Measurements from ENCODE around the gene REG3A. TPM values are rescaled to one million over a fixed set of nuclear protein-coding genes. Genes with fewer than 3 reads are reported as not detected.

The REG3A gene
- not detected for total RNA-seq

DNA sequence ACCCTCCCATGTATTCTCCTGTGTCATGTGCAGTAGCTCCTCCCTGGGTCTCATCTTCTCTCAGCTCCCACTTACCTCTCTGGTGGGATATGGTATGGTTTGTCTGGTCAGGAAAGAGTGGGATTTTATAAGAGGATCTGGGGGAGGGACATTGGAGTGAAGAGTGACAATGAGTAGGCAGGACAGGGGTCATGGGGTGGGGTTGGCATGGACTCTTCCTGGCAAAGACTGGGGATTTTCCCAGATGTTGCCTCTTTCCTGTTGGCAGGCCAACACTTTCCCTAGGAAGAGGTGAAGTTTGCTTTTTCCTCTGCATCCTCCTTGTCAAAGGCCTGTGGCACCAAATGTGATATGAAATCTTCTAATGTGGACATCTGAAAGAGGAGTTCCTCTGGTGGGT, at the start of gene REG3A:
Gene REG3A (minus strand): TSS at position 101 of the 400 bp plus-strand sequence. CDS start 348 bp downstream, outside the sequence.
- Mint-ChIP-seq H3K27ac (no peak within 1 kb of the TSS), H3K36me3 (peaks cover 0 to 9% of the 10 kb centered on the region in 2 donors), H3K9me3 (peaks cover 18 to 39% of the 10 kb centered on the region in 2 donors)
- ATAC-seq = no peak
- no peak for DNase-seq (ENCODE audit: low spot score in 2 of 2)

DNA sequence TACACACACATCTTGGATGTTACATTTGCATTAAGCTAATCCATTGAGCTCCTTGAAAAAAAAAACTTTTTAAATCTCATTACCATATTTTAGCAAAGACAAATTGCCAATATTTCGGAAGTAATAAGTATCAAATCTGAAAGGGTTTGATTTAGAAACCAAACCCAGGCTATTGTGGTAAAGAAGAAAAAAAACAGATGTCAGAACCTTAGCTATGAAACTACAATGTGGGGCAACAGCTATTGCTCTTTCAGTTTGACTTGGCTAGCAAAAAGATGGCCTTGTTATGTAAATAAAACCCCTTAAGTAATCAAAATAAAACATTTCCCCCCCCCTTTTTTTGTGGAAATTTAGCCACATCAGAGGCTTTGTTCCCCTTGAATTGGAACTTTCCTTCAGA, 41.2 kb upstream of the REG3A start:
- no peaks in the 10 kb centered on the region for H3K36me3 Mint-ChIP-seq
- no peak for DNase-seq (ENCODE audit: low spot score in 2 of 2)
- peaks cover 18 to 20% of the 10 kb centered on the region in 2 donors for H3K9me3 Mint-ChIP-seq
- no peak for ATAC-seq
- H3K27ac Mint-ChIP-seq = no peak overlapping the region

DNA sequence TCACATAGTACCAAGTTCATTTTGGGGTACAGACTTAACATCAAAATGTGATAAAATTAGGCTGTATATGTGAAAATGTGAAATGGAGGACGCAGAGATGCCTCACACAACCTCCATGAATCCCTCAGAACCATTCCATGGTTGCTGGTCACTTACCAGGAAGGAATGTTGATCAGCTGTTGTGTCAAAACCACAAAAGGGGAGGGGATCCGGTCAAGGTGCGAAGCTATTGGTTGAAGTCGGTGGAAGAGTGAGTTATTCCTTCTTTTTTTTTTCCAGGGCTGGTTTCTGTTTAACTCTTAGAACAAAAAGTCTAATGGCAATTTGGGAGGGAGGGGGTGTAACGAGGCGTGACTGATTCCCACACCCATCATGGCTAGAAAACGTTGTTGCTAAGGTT, 32.3 kb upstream of the REG3A start:
- no peak overlapping the region for H3K27ac Mint-ChIP-seq
- peaks cover 13 to 20% of the 10 kb centered on the region in 2 donors for H3K9me3 Mint-ChIP-seq
- peaks cover 0 to 10% of the 10 kb centered on the region in 2 donors for H3K36me3 Mint-ChIP-seq
- ATAC-seq (no peak), DNase-seq (ENCODE audit: low spot score in 2 of 2) (no peak)

DNA sequence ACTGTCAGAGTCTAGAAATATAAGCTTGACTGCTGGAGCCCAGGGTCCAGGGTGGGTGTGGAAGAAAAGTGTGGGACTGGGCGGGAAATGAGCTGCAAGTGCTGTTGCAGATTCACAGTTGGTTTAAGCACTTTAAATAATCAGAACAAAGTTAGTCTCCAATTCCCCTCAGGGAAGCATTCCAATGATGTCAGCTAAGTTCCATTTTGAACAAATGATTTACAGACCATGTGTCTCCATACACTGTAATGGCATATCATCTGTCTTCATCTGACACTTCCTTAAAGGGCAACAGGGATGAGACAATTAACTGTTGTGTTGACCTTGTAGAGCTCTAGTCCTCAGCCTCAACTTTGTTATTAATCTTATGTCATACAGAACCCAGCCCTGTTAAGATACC, 31.5 kb upstream of the REG3A start:
- no peak for ATAC-seq
- Mint-ChIP-seq H3K27ac (no peak overlapping the region), H3K9me3 (peaks cover 9 to 20% of the 10 kb centered on the region in 2 donors), H3K36me3 (peaks cover 0 to 10% of the 10 kb centered on the region in 2 donors)
- no peak for DNase-seq (ENCODE audit: low spot score in 2 of 2)

DNA sequence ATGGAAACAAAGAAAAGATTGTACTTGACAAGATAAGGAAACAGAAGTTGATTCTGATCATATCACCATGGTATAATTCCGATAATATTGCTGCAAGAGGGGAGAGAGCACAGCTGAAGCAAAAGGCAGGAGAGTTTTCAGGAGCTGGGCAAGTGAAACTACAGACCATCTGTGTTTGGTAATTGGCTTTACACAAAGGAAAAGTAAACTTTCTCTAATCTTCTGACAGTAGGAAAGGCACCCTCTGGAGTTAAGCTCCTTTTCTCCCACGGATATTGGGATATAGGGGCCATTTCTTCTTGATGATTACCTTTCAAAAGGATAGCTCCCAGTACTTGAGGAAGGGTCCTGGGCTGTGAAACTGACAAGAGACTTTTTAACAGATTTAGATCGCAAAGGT, 29.9 kb upstream of the REG3A start:
- ATAC-seq (no peak), DNase-seq (ENCODE audit: low spot score in 2 of 2) (no peak)
- Mint-ChIP-seq H3K36me3 (peaks cover 0 to 10% of the 10 kb centered on the region in 2 donors), H3K27ac (no peak overlapping the region), H3K9me3 (peaks cover 12 to 24% of the 10 kb centered on the region in 2 donors)

DNA sequence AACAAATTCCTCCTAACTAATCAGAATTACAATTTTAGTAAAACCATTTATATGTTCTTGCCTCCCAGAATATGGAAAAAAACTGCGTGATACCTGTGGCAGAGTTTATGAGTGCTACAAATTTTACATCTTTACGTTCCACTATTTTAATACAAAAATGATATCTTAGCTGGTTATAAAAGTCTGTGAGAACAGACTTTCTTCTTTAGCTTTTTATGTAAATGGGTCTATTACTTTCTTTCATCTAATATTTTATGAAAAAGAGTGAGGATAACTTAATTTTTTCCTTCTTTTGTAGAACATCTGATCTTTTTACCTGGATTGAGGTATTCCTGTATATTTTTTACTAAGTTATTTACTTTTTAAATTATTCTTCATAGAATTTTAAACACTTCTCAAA, 22.1 kb upstream of the REG3A start:
- ATAC-seq (no peak), DNase-seq (ENCODE audit: low spot score in 2 of 2) (no peak)
- H3K9me3 Mint-ChIP-seq = peaks cover 22 to 24% of the 10 kb centered on the region in 2 donors
- no peak overlapping the region for H3K27ac Mint-ChIP-seq
- peaks cover 0 to 7% of the 10 kb centered on the region in 2 donors for H3K36me3 Mint-ChIP-seq

DNA sequence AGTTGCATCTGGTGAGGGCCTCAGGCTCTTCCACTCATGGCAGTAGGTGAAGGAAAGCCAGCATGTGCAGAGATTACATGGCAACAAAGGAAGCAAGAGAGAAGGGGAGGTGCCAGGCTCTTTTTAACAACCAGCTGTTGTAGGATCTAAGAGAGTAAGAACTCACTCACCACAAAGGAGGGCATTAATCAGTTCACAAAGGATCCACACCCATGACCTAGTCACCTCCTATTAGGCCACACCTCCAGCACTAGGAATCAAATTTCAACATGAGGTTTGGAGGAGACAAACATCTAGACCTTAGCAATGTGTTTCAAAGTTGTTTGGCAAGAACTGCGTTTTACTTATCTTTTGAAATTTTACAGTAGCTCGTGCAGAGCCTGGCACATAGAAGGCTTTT, 20.5 kb upstream of the REG3A start:
- Mint-ChIP-seq H3K27ac (no peak overlapping the region), H3K9me3 (peaks cover 24 to 25% of the 10 kb centered on the region in 2 donors), H3K36me3 (peaks cover 0 to 7% of the 10 kb centered on the region in 2 donors)
- ATAC-seq (no peak), DNase-seq (ENCODE audit: low spot score in 2 of 2) (no peak)

DNA sequence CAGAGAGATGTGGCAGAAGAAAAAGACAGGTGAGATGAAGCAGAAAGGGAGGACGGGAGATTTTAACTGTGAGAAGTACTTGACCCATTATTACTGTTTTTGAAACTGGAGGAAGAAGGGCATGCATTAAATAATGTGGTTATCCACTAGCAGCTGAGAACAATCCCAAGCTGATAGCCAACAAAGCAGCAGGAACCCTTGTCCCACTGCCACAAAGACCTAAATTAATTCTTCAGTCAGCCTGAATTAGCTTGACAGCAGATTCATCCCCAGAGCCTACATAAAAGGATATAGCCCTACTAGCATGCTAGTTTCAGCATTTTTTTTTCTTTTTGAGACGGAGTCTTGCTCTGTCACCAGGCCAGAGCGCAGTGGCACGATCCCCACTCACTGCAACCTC, 19.5 kb upstream of the REG3A start:
- no peak overlapping the region for H3K27ac Mint-ChIP-seq
- peaks cover 15 to 18% of the 10 kb centered on the region in 2 donors for H3K9me3 Mint-ChIP-seq
- DNase-seq (ENCODE audit: low spot score in 2 of 2) (no peak), ATAC-seq (no peak)
- H3K36me3 Mint-ChIP-seq = peaks cover 0 to 7% of the 10 kb centered on the region in 2 donors

DNA sequence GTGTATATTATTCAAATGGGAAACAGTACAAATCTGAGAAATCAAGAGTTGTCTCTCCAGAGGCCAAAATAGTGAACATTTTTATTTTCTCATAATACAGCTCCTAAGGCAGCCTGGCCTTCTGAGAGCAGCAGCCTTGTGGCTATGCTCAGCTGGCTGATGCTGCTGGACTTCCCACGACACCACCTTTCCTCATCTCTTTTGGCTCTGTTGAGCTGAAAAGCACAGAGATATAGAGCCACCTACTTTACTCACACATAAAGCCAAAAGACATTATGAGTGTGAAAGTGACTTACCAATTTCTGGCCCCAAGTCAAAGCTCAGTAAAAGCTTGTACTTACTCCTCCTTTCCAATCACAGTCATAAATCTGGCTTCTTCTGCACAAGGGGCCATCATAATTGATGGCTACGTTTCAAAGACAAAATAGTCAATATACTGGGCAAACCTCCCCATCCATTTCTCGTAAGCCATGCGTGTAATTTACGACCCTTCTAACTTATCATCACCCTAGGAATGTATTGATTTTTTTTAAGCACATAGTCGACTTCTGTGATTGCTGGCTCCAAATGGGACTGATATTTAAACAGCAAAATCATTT, 18.6 kb upstream of the REG3A start:
- peaks cover 15 to 24% of the 10 kb centered on the region in 2 donors for H3K9me3 Mint-ChIP-seq
- peaks cover 0 to 7% of the 10 kb centered on the region in 2 donors for H3K36me3 Mint-ChIP-seq
- ATAC-seq (no peak), DNase-seq (ENCODE audit: low spot score in 2 of 2) (no peak)
- no peak overlapping the region for H3K27ac Mint-ChIP-seq

DNA sequence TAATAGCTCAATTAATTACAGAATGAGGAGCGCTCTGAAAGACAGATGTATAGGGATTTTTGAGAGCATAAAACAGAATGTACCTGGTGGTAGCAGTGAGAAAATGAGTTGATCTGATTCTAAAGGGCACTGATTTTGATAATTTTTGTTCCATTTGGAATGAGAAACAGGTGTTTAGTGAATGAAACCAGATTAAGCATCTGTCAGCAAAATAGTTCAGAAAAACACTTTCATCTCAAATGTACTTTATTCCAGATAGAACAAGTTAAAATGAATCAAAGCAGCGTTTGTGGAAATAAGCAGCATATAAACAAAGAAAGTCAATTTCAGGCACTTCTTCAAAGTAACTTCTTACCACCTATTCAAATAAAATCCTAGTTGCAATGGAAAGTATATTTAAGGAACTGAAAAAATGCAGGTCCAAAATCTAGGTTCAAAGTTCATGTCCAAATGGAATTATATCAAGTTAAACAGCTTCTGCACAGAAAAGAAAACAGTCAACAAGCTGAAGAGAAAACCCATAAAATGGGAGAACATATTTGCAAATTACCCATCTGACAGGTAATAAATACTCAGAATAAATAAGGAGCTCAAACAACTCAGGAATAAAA, 11.9 kb upstream of the REG3A start:
- no peak overlapping the region for H3K27ac Mint-ChIP-seq
- no peak for DNase-seq (ENCODE audit: low spot score in 2 of 2)
- H3K9me3 Mint-ChIP-seq = peaks cover 18 to 25% of the 10 kb centered on the region in 2 donors
- peaks cover 0 to 5% of the 10 kb centered on the region in 2 donors for H3K36me3 Mint-ChIP-seq
- ATAC-seq = no peak

DNA sequence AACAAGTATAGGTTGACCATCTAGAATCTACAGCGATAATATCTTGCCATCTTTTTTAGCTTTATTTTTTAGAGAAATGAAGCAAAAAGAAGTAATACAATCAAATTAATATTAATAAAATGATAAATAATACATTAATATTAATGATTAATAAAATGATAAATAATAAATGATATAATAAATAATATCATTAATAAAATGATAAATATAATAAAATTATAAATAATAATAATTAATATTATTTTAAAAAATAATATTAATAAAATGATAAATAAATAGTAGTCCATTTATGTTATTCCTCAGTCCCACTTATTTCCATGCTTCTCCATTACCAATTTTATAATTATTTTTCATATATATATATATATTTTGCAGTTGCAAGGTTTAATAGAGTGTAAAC, 3.2 kb upstream of the REG3A start:
- no peaks in the 10 kb centered on the region for H3K36me3 Mint-ChIP-seq
- H3K27ac Mint-ChIP-seq = no peak overlapping the region
- ATAC-seq (no peak), DNase-seq (ENCODE audit: low spot score in 2 of 2) (no peak)
- peaks cover 20 to 28% of the 10 kb centered on the region in 2 donors for H3K9me3 Mint-ChIP-seq

DNA sequence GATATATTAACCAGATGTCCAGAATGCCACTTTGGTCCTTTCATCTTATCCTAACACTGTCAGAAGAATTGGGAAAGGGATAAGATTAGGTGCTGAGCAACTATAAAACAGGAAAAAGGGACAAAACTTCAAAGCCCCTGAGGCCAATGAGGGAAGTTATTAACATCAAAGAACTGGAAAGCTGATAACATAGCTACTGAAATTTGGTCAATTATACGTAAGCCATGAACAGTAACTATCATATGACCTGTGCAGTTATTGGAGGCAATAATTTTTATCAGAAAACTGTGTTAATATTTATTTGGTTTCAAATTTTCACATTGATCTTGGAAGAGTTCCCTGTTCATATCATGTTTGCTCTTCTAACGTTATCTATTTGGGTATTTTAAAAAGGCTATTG, 2.6 kb upstream of the REG3A start:
- H3K27ac Mint-ChIP-seq = no peak overlapping the region
- no peak for ATAC-seq

DNA sequence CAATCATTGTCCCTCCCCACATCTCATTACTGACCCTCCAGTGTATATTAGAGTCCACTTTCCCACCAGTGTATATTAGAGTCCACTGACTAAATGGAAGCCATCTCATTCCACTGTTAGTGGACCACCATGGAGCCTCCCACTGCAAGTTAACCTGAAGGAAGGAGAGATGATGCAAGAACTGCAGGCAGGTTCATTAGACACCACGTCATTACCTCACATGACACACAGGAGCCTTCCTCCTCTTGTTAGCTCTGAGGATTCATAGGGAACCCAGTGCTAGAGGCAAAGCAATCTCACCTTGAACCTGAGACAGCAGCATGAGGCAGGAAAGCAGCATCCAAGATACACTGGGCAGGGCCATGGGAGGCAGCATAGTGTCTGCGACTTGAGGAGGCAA, 523 bp downstream of the REG3A start:
- Mint-ChIP-seq H3K36me3 (peaks cover 0 to 9% of the 10 kb centered on the region in 2 donors), H3K9me3 (peaks cover 19 to 37% of the 10 kb centered on the region in 2 donors), H3K27ac (no peak overlapping the region)
- DNase-seq (ENCODE audit: low spot score in 2 of 2) (no peak), ATAC-seq (no peak)

More for the DNA sequence above, 2.6 kb upstream of the REG3A start:
- peaks cover 21 to 30% of the 10 kb centered on the region in 2 donors for H3K9me3 Mint-ChIP-seq
- no peak for DNase-seq (ENCODE audit: low spot score in 2 of 2)
- H3K36me3 Mint-ChIP-seq = peaks cover 0 to under 1% of the 10 kb centered on the region in 2 donors

DNA sequence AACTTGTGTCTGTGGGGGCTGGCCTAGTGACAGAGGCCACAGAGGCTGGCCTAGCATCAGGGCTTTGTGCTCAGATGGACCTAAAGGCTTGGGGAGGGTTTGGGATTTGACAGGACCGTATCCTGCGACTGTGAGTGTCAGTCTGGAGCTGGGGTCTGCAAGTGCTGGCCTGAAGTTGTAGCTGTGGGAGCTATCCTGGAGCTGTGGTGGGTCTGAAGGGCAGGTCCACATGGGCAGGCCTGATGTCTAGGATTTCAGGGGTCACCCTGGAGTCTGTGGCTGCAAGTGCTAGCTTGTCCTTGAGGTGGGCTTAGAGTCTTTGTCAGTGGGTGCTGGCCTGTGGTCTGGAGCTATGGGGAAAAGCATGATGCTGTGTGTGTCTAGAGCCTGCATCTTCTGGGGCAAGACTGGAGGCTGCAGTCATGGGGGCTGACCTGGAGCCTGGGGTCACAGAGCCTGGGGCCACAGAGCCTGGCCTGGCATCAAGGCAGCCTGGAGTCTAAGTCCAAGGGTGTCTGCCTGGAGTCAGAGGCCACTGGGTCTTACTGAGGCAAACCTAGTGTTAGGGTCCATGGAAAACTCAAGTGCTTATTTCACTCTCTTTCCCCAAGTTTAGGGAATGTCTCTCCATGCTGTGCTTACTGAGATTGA, 3.6 kb downstream of the REG3A start:
- Mint-ChIP-seq H3K27ac (no peak overlapping the region), H3K9me3 (peaks cover 21 to 33% of the 10 kb centered on the region in 2 donors), H3K36me3 (peaks cover 0 to 9% of the 10 kb centered on the region in 2 donors)
- ATAC-seq (no peak), DNase-seq (ENCODE audit: low spot score in 2 of 2) (no peak)

DNA sequence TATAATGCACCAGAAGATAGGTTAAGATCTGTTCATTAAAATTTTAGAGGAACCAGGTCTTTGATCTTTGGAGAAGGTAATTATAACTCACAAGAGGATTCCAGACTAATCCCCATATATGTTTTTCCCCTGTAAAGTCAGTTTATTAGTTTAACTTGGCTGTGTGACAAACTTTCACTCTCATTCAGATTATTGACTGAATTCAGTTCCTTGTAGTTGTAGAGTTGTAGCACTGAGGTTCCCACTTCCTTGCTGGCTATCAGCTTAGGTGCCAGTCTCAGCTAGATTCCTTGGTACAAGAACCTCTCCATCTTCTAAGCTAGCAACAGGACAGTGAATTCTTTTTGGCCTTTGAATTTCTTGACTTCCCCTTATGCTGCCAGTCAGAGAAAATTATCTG, 20.1 kb downstream of the REG3A start:
- Mint-ChIP-seq H3K36me3 (no peaks in the 10 kb centered on the region), H3K27ac (no peak overlapping the region), H3K9me3 (peaks cover 16 to 29% of the 10 kb centered on the region in 2 donors)
- DNase-seq (ENCODE audit: low spot score in 2 of 2) (no peak), ATAC-seq (no peak)

DNA sequence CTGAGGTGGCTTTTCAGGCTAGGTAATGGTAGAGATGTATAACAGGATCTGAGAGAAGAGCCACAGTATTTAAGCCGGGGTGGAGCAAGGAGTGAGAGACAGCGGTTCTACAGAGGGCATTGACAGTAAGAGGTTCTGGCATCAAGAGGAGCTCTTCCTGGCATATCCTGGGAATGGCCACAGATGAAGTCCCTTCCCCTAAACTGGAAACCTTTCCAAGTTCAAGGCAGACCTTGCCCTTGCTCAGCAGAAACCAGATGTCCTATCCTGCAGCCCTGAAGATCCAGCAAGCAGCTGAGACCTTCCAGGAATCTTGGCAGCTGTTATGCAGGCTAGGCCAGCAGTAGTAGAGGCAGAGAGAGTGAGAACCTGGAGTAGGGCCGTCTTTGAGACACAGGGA, 21.2 kb downstream of the REG3A start:
- no peaks in the 10 kb centered on the region for H3K36me3 Mint-ChIP-seq
- no peak for DNase-seq (ENCODE audit: low spot score in 2 of 2)
- peaks cover 10 to 32% of the 10 kb centered on the region in 2 donors for H3K9me3 Mint-ChIP-seq
- ATAC-seq = no peak
- H3K27ac Mint-ChIP-seq = no peak overlapping the region

DNA sequence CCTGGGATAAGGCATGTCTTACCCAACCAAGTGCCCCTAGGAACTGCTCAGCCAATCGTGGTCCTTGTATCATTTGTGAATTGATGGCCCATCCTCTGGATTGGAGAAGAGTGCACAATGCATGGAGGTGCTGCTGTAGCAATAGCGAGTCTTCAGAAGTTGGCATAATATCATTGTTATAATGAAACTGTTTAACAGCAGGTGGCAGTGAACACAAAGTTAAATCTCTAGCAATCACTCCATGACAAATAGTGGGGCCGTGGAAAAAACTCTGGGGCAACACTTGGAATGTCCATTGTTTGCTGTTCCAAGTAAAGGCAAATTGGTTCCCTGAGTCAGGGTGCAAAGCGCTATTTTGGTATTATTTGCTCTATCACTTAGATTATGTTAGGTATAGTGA, 27.9 kb downstream of the REG3A start:
- ATAC-seq (no peak), DNase-seq (ENCODE audit: low spot score in 2 of 2) (no peak)
- Mint-ChIP-seq H3K27ac (no peak overlapping the region), H3K9me3 (peaks cover 4 to 38% of the 10 kb centered on the region in 2 donors), H3K36me3 (peaks cover 0 to 11% of the 10 kb centered on the region in 2 donors)
